ENCODE data around the gene DYNLT1.

DYNLT1 gene

DNA sequence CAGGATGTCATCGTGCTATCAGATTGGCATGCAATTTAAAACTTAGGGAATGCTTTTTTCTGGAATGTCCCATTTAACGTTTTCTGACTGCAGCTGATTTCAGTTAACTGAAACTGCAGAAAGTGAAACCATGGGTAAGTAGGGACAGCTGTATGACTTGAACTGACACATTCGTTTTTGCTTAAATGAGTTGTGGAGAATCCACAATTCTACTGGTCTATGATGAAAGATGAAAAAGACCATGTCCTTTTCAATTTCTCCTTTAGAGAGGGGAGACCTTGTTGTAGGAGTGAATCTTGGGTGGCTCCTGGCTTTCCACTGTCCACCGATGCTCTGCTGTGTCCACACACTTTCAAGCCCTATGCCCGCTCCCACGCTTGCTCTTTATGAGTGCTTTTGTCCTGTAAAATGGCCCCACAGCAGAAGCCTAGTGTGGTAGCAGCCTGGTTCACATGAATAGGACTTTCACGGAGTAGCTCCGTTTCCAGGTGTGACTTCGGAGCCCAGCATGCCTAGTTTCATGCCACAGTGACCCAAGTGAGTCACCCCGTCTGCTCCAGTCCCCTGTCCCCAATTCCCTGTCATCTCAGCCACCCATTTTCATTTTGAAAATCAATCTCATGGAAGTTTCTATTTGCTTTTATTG, 21.9 kb downstream of the DYNLT1 start:
- no peak for TF ChIP-seq REST (IDR thresholded peaks at IDR 0.05; ENCODE audit: low read depth)
- TF ChIP-seq NFIC (IDR thresholded peaks at IDR 0.05) = no peak
- no peak for TF ChIP-seq RAD21 (IDR thresholded peaks at IDR 0.05; ENCODE audit: low read depth)
- no peak for TF ChIP-seq EP300 (IDR thresholded peaks at IDR 0.05; ENCODE audit: borderline replicate concordance)
- TF ChIP-seq CREB1 (IDR thresholded peaks at IDR 0.05; ENCODE audit: low read depth) = no peak
- TF ChIP-seq, protein P1, sequence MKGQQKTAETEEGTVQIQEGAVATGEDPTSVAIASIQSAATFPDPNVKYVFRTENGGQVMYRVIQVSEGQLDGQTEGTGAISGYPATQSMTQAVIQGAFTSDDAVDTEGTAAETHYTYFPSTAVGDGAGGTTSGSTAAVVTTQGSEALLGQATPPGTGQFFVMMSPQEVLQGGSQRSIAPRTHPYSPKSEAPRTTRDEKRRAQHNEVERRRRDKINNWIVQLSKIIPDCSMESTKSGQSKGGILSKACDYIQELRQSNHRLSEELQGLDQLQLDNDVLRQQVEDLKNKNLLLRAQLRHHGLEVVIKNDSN (IDR thresholded peaks at IDR 0.05) = no peak
- TF ChIP-seq, protein P2, sequence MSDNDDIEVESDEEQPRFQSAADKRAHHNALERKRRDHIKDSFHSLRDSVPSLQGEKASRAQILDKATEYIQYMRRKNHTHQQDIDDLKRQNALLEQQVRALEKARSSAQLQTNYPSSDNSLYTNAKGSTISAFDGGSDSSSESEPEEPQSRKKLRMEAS (IDR thresholded peaks at IDR 0.05) = no peak
- TF ChIP-seq ZBTB7A (IDR thresholded peaks at IDR 0.05; ENCODE audit: low read depth) = no peak
- TF ChIP-seq TAF1 (IDR thresholded peaks at IDR 0.05; ENCODE audit: low read depth) = no peak
- TF ChIP-seq TCF12 (IDR thresholded peaks at IDR 0.05; ENCODE audit: low read depth) = no peak
- no peak for TF ChIP-seq FOXM1 (IDR thresholded peaks at IDR 0.05; ENCODE audit: borderline replicate concordance, low read depth)
- no peak for TF ChIP-seq EGR1 (IDR thresholded peaks at IDR 0.05)
- TF ChIP-seq TEAD4 (IDR thresholded peaks at IDR 0.05) = no peak
- TF ChIP-seq YY1 (IDR thresholded peaks at IDR 0.05; ENCODE audit: low read depth) = no peak

DNA sequence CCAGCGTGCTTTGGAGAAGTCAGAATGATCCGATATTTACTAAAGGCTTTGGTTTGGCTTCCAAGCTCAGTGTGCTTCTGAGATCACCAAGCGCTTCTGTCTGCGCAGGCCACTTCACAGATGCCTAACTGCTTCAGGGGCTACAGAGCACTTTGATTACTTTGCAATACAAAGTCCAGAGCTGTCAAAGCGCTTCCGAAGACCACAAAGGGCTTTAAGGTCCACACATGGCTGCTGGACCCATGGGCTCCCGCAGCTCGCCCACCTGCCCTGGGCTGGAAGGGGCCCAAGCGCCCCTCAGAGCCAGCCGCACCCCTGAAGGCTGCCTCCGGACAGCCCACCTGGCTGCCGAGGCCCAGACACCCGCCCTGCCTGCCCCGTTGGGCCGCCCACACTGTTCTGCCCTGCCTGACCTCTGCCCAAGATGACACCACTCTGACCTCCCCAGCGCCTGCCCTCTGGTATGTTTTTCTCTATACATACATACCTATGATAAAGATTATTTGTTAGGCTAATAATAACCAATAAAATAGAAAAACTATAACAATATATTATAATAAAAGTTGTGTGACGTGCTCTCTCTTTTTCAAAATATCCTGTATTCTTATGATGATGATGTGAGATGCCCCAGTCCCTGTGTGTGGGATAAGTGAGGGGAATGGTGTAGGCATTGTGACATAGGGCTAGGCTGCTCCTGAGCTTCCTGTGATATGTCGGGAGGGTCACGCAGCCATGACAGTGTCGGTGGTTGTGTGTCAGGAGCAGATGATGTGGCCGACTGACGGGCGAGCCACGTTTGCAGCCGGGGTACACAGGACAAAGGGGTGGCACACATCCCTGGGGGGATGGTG, 22.6 kb downstream of the DYNLT1 start:
- no peak for TF ChIP-seq TCF12 (IDR thresholded peaks at IDR 0.05; ENCODE audit: low read depth)
- TF ChIP-seq EP300 (IDR thresholded peaks at IDR 0.05; ENCODE audit: borderline replicate concordance) = no peak
- no peak for TF ChIP-seq FOXM1 (IDR thresholded peaks at IDR 0.05; ENCODE audit: borderline replicate concordance, low read depth)
- TF ChIP-seq ZBTB7A (IDR thresholded peaks at IDR 0.05; ENCODE audit: low read depth) = no peak

- TF ChIP-seq NFIC (IDR thresholded peaks at IDR 0.05) (no peak), REST (IDR thresholded peaks at IDR 0.05; ENCODE audit: low read depth) (no peak), FOXM1 (IDR thresholded peaks at IDR 0.05; ENCODE audit: borderline replicate concordance, low read depth) (no peak), TCF12 (IDR thresholded peaks at IDR 0.05; ENCODE audit: low read depth) (no peak), CREB1 (IDR thresholded peaks at IDR 0.05; ENCODE audit: low read depth) (no peak), EGR1 (IDR thresholded peaks at IDR 0.05) (no peak), EP300 (IDR thresholded peaks at IDR 0.05; ENCODE audit: borderline replicate concordance) (no peak), YY1 (IDR thresholded peaks at IDR 0.05; ENCODE audit: low read depth) (no peak), ZBTB7A (IDR thresholded peaks at IDR 0.05; ENCODE audit: low read depth) (no peak), TAF1 (IDR thresholded peaks at IDR 0.05; ENCODE audit: low read depth) (no peak), RAD21 (IDR thresholded peaks at IDR 0.05; ENCODE audit: low read depth) (no peak), TEAD4 (IDR thresholded peaks at IDR 0.05) (no peak), CEBPB (IDR thresholded peaks at IDR 0.05) (no peak)
- TF ChIP-seq, protein P1 (IDR thresholded peaks at IDR 0.05) = no peak
- TF ChIP-seq, protein P2 (IDR thresholded peaks at IDR 0.05) = no peak
Measured at GRCh38 chr6:158620963-158621693, 23.4 kb downstream of the DYNLT1 start.

DNA sequence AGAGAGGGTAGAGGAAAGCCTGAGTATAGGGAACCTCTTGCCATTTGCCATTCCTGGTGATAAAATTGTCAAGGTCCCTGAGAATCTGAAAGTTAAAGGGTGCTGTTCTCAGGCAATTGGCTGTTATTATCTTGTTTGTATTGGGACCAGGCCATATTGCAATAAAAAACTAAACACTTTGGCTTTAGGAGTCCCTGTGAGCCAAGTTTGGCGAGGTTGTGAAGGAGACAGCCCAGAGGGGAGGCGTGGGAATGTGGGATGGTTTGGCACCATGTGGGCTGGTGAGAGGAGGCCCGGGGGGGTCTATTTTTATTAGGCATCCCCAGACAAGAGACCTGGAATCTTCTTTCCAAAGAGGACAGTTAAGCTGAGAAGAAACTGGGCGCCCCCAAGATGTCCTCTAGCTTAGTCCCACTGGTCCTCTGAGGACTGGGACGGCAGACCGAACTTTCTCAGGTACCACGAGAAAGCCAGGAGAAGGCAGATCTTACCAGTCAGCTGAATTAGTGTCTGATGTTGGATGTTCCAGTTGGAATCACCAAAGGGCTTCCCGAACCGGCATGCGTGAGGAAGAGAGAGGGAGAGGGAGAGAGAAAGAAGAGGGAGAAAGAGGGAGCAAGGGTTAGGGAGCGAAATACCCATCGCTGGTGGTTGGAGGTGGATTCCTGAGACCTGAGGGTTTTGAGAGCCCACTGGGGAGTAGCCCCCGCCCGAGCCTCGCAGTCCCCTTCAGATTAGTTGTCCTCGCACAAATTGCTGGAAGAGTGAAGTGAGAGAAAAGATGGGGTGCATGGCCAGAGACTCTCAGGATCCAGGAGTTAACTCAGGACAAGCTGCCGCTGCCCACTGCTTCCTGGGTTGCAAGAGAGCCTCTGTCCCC, 24.4 kb downstream of the DYNLT1 start:
- TF ChIP-seq NFIC (IDR thresholded peaks at IDR 0.05) = no peak
- no peak for TF ChIP-seq ZBTB7A (IDR thresholded peaks at IDR 0.05; ENCODE audit: low read depth)
- no peak for TF ChIP-seq CREB1 (IDR thresholded peaks at IDR 0.05; ENCODE audit: low read depth)
- TF ChIP-seq TCF12 (IDR thresholded peaks at IDR 0.05; ENCODE audit: low read depth) = no peak
- TF ChIP-seq YY1 (IDR thresholded peaks at IDR 0.05; ENCODE audit: low read depth) = no peak
- TF ChIP-seq, protein P2 (IDR thresholded peaks at IDR 0.05) = no peak
- TF ChIP-seq EP300 (IDR thresholded peaks at IDR 0.05; ENCODE audit: borderline replicate concordance) = no peak
